Gastroesophageal sphincter (tissue), 3 donors: ENCODE results near the gene ZC3H18.

Source experiments
- EP300 ChIP-seq: sonication (generic); formaldehyde crosslinking; IDR thresholded peaks from one replicate; pipeline ENCODE4 v1.6.1; 2017; ENCODE audit warnings: antibody characterized with exemption, mild to moderate bottlenecking
- POLR2A ChIP-seq, 2 donors: fragments of 450-650 bp; IDR thresholded peaks; one replicate each; pipeline ENCODE4 v1.6.1; 2017; ENCODE audit warnings: antibody characterized with exemption in 2 of 2, mild to moderate bottlenecking in 2 of 2, moderate library complexity in 1 of 2
- TF ChIP-seq, protein P1 (sequence below), 4 experiments: fragments of 200-600 bp in 2 of 4; fragments of 450-650 bp in 2 of 4; sonication (generic) in 1 of 4; IDR thresholded peaks; one replicate each; pipeline ENCODE4 v1.5.1; 2017 to 2019; ENCODE audit warnings: antibody characterized with exemption in 4 of 4, mild to moderate bottlenecking in 2 of 4, moderate library complexity in 2 of 4

DNA sequence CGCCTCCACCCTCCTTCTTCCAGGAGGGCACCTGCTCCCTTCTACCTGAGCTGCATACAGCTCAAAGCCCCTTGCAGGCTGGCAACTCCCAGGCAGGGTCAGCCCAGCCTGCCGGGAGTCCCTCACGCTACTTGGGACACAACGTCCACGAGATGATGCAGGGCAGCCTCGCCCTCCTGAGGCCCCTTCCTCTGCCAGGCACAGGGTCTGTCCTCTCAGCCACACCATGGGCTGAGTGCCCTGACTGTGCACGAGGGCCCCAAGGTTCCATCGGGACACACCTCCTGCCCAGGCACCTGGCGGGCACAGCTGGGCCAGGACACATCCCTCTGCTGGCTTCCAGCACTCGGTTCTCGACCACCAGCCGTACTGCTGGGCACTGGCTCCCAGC is 30.9 kb upstream of the ZC3H18 start:
- TF ChIP-seq, protein P1, sequence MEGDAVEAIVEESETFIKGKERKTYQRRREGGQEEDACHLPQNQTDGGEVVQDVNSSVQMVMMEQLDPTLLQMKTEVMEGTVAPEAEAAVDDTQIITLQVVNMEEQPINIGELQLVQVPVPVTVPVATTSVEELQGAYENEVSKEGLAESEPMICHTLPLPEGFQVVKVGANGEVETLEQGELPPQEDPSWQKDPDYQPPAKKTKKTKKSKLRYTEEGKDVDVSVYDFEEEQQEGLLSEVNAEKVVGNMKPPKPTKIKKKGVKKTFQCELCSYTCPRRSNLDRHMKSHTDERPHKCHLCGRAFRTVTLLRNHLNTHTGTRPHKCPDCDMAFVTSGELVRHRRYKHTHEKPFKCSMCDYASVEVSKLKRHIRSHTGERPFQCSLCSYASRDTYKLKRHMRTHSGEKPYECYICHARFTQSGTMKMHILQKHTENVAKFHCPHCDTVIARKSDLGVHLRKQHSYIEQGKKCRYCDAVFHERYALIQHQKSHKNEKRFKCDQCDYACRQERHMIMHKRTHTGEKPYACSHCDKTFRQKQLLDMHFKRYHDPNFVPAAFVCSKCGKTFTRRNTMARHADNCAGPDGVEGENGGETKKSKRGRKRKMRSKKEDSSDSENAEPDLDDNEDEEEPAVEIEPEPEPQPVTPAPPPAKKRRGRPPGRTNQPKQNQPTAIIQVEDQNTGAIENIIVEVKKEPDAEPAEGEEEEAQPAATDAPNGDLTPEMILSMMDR (IDR thresholded peaks at IDR 0.05) = no peak
- TF ChIP-seq POLR2A (IDR thresholded peaks at IDR 0.05) (no peak), EP300 (no peak)
